Activated T-cell treated with anti-CD3 and anti-CD28 coated beads for 1 hour (primary cell): ENCODE results near the gene TACC2.
"Not testable (repeated sequence)": the region's sequence is repeated elsewhere in the genome, so short reads cannot be mapped to it uniquely, and the experiment has no call there.

ENCODE experiments used
- DNase-seq: peaks from one replicate; pipeline ENCODE4 v3.0.0-alpha.2; 2020; ENCODE audit warnings: low read depth

The TACC2 gene

DNA sequence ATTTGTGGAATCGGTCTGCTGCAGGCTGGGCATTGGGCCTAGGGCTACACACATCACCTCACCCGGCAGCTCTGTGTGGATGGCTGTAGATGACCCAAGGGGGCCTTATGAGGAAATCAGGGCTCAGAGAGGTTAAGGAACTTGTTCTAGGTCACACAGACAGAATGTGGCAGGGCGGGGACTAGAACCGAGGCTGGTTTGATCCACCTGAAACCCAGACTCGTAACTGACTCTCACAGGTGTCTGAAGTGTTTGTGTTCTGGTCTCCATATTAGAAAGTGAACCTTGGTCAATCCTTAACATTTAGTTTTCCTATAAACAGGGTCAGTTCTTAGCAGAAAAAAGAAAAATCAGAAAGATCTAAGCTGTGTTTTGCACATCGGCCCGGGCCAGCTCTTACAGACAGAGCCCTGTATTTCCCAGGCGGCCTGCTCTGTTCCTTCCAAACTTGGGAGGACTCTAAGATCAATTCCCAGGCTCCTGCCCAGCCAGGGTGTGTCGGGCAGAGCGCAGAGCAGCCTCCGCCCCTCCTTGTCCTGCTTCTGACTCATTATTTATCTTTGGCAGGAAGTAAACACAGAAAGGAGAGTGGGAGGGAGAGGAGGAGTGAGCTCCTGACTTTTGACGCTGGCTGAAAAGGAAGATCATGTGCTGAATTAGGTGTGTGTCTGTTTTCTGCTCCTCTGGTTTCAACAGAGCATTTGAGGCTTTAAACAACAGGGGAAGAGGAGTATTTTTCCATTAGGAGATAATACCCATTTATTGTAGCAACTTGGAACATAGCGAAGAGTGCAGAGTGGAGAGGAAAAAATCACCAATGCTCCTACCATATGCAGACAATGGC is 74.1 kb downstream of the TACC2 start:
- DNase-seq, result no peak

DNA sequence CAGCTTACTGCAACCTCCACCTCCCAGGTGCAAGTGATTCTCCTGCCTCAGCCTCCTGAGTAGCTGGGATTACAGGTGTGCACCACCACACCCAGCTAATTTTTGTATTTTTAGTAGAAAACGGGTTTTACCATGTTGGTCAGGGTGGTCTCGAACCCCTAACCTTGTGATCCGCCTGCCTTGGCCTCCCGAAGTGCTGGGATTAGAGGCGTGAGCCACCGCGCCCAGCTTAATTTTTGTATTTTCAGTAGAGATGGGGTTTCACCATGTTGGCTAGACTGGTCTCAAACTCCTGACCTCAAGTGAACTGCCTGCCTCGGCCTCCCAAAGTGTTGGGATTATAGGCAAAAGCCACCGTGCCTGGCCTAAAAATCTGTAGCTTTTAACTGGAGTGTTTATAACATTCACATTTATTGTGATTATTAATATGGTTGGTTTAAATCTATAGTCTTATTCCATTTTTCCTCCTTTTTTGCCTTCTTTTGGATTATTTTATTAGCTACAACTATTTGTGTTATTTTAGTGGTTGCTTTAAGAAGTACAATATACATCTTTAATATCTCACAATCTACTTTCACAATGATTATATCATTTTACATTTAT is 77.5 kb downstream of the TACC2 start:
- not testable (repeated sequence) for DNase-seq

- no peak for DNase-seq
These were observed 79.9 kb downstream of the TACC2 start for GRCh38 chr10:122068844-122069243.

DNA sequence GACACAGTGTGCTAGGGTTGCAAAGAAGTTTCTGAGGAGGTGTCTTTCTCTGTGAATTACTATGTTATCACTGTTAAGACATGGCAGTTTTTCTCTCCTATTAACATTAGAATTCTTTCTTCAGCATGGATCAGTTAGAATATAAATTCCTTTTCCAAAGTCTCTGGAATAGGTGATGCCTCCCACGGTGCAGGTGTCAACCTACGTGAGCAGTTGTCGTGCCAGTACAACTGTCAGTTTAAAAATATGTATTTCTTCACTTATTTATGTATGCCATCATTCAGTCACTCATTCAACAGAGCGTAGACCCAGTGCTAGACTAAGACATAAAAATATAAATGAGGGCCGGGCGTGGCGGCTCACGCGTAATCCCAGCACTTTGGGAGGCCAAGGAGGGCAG is 83.5 kb downstream of the TACC2 start:
- no peak for DNase-seq

GRCh38 chr10:122073508-122073907 is 84.5 kb downstream of the TACC2 start:
- DNase-seq, result no peak

GRCh38 chr10:122075171-122075570 is 86.2 kb downstream of the TACC2 start:
- no peak for DNase-seq

- not testable (repeated sequence) for DNase-seq
These were observed 86.9 kb downstream of the TACC2 start for GRCh38 chr10:122075876-122076275.

GRCh38 chr10:122077311-122077875 is 88.4 kb downstream of the TACC2 start:
- no peak for DNase-seq

- no peak for DNase-seq
These were observed 89.4 kb downstream of the TACC2 start for GRCh38 chr10:122078326-122078725.

- no peak for DNase-seq
These were observed 90.2 kb downstream of the TACC2 start for GRCh38 chr10:122078965-122079795.

- no peak for DNase-seq
These were observed 93.9 kb downstream of the TACC2 start for GRCh38 chr10:122082616-122083477.

- DNase-seq, result no peak
These were observed 94.6 kb downstream of the TACC2 start for GRCh38 chr10:122083478-122084025.

- no peak for DNase-seq
These were observed 95.5 kb downstream of the TACC2 start for GRCh38 chr10:122084286-122085041.

DNA sequence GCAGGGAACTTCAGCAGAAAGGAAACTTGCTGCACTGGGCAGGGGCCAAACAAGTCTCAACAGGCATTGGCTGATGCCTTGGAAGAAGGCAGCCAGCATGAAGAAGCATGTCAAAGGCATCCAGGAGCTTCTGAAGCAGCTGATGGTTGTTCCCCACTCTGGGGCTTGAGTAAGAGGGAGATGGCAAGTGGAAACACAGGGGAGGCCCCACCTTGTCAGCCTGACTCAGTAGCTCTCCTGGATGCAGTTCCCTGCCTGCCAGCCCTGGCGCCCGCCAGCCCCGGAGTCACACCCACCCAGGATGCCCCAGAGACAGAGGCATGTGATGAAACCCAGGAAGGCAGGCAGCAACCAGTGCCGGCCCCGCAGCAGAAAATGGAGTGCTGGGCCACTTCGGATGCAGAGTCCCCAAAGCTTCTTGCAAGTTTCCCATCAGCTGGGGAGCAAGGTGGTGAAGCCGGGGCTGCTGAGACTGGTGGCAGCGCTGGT is 96.5 kb downstream of the TACC2 start:
- no peak for DNase-seq

DNA sequence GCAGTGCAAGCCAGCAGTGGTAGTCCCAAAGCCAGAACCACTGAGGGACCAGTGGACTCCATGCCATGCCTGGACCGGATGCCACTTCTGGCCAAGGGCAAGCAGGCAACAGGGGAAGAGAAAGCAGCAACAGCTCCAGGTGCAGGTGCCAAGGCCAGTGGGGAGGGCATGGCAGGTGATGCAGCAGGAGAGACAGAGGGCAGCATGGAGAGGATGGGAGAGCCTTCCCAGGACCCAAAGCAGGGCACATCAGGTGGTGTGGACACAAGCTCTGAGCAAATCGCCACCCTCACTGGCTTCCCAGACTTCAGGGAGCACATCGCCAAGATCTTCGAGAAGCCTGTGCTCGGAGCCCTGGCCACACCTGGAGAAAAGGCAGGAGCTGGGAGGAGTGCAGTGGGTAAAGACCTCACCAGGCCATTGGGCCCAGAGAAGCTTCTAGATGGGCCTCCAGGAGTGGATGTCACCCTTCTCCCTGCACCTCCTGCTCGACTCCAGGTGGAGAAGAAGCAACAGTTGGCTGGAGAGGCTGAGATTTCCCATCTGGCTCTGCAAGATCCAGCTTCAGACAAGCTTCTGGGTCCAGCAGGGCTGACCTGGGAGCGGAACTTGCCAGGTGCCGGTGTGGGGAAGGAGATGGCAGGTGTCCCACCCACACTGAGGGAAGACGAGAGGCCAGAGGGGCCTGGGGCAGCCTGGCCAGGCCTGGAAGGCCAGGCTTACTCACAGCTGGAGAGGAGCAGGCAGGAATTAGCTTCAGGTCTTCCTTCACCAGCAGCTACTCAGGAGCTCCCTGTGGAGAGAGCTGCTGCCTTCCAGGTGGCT is 97.7 kb downstream of the TACC2 start:
- no peak for DNase-seq

DNA sequence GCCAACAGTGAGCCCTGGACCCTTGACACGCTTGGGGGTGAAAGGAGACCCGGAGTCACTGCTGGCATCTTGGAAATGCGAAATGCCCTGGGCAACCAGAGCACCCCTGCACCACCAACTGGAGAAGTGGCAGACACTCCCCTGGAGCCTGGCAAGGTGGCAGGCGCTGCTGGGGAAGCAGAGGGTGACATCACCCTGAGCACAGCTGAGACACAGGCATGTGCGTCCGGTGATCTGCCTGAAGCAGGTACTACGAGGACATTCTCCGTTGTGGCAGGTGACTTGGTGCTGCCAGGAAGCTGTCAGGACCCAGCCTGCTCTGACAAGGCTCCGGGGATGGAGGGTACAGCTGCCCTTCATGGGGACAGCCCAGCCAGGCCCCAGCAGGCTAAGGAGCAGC is 98.5 kb downstream of the TACC2 start:
- no peak for DNase-seq

GRCh38 chr10:122089311-122090017 is 100.5 kb downstream of the TACC2 start:
- no peak for DNase-seq

- no peak for DNase-seq
These were observed 102.8 kb downstream of the TACC2 start for GRCh38 chr10:122091722-122092121.

DNA sequence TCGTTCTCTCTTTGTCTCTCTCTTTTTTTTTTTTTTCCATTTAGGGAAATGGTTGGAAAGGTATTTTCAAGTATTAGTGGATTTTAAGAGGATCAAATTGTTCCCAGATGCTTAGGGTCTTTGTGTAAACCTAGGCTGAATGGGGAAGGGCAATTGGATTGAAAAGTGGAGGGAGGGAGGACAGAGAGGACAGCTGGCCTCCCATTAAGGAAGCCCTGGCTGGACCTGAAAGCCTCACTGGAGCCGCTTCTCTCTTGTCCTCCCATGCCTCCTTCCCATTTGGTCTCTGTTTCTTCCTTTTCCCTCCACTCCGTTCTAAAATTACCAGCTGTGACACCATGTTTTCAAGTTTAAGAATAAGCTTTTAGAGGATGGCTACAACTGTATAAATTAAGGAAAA is 104.1 kb downstream of the TACC2 start:
- no peak for DNase-seq
